Daoy (cell line): ENCODE measurements around the gene EPB42. TPM values are rescaled to one million over a fixed set of nuclear protein-coding genes. Genes with fewer than 3 reads are reported as not detected.
"Not testable (repeated sequence)": the region's sequence is repeated elsewhere in the genome, so short reads cannot be mapped to it uniquely, and the experiment has no call there.

ENCODE experiments used
- DNase-seq: peaks from one replicate; pipeline ENCODE4 v3.0.0-alpha.2; 2015; ENCODE audit warnings: low read depth
- total RNA-seq: library from RNA; depleted of rRNA; stranded (reverse); fragments of >200 nt; shearing (Covaris generic); gene quantifications from 2 replicates; pipeline ENCODE4 v1.2.3, GENCODE V29; 2014

Gene EPB42
- total RNA-seq, 1 experiment from 2014 or later, result not detected

- DNase-seq, result no peak
These were observed 8.5 kb downstream of the EPB42 start for GRCh38 chr15:43212299-43212698.

GRCh38 chr15:43211224-43211735 lies 9.5 kb downstream of the EPB42 start:
- DNase-seq, result no peak

- no peak for DNase-seq
These were observed 10.0 kb downstream of the EPB42 start for GRCh38 chr15:43210807-43211206.

- no peak for DNase-seq
These were observed 10.6 kb downstream of the EPB42 start for GRCh38 chr15:43210172-43210745.

- DNase-seq, result peak; percentile 46
These were observed 11.6 kb downstream of the EPB42 start for GRCh38 chr15:43209059-43209824.

- no peak for DNase-seq
These were observed 12.5 kb downstream of the EPB42 start for GRCh38 chr15:43208052-43209002.

GRCh38 chr15:43207024-43207423 lies 13.8 kb downstream of the EPB42 start:
- DNase-seq, result no peak

GRCh38 chr15:43206054-43206453 lies 14.8 kb downstream of the EPB42 start:
- no peak for DNase-seq

GRCh38 chr15:43204016-43204901 lies 16.6 kb downstream of the EPB42 start:
- DNase-seq, result peak; percentile 62

GRCh38 chr15:43199945-43200488 lies 20.8 kb downstream of the EPB42 start:
- no peak for DNase-seq

- no peak for DNase-seq
These were observed 21.8 kb downstream of the EPB42 start for GRCh38 chr15:43198992-43199391.

- DNase-seq, result not testable (repeated sequence)
These were observed 22.3 kb downstream of the EPB42 start for GRCh38 chr15:43198556-43198955.

- DNase-seq, result not testable (repeated sequence)
These were observed 23.0 kb downstream of the EPB42 start for GRCh38 chr15:43197773-43198172.

- no peak for DNase-seq
These were observed 23.9 kb downstream of the EPB42 start for GRCh38 chr15:43196760-43197548.

GRCh38 chr15:43194795-43195194 lies 26.0 kb downstream of the EPB42 start:
- DNase-seq, result no peak

GRCh38 chr15:43193710-43194109 lies 27.1 kb downstream of the EPB42 start:
- no peak for DNase-seq

- no peak for DNase-seq
These were observed 30.6 kb downstream of the EPB42 start for GRCh38 chr15:43190178-43190577.

- no peak for DNase-seq
These were observed 31.5 kb downstream of the EPB42 start for GRCh38 chr15:43189296-43189695.

- peak; percentile 25 for DNase-seq
These were observed 33.2 kb downstream of the EPB42 start for GRCh38 chr15:43187544-43188155.

GRCh38 chr15:43186003-43186353 lies 34.8 kb downstream of the EPB42 start:
- peak; percentile 14 for DNase-seq
